GM10248 (cell line): ENCODE data around the gene PRDM16.

Experiments used
- CTCF ChIA-PET: fragments of 300-600 bp; sonication (Branson Sonifier 250); formaldehyde crosslinking; extraction: SDS; loops from one replicate; lab custom pipeline; 2021; ENCODE audit warnings: antibody characterized with exemption; lab: Yijun Ruan, JAX
- POLR2A ChIA-PET: fragments of 350-650 bp; sonication (Branson Sonifier 250); formaldehyde crosslinking; extraction: SDS; loops from one replicate; lab custom pipeline; 2020; ENCODE audit warnings: antibody characterized with exemption; lab: Yijun Ruan, JAX
- DNase-seq: peaks from one replicate; pipeline ENCODE4 v3.0.0; 2012; ENCODE audit errors: extremely low spot score
- TF ChIP-seq, protein P1 (sequence below): IDR thresholded peaks from 2 replicates; pipeline ENCODE4 v1.5.1; 2012; ENCODE audit warnings: mild to moderate bottlenecking, low read depth; ENCODE audit errors: extremely low read depth, missing control alignments, control extremely low read depth

The PRDM16 gene

DNA sequence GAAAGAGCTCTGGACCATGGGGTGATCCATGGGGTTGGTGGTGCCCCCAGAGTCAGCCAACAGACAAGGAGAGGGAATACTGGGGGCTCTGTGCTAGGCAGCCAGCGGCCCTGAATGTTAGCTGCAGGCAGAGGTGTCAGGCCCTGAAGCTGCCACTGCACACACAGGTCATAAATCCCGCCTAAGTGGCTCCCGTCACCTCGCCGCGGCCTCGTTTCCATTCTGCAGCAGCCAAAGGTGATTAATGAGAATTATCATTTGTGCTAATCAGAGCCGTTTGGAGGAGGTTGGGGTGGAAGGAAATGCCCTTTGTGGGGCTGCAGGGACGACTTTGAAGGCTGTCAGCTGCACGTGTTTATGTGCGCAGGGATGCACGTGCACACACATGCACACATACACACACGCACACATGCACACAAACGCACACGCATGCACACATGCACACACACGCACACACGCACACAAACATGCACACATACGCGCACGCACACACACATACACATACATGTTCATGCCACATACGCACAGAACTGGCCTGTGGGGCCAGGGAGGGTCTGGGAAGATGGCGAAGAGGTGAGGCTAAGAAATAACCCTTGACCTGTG, 296.6 kb downstream of the PRDM16 start:
- ChIA-PET POLR2A (no interaction called here), CTCF (no interaction called here)
- no peak for DNase-seq
- TF ChIP-seq, protein P1, sequence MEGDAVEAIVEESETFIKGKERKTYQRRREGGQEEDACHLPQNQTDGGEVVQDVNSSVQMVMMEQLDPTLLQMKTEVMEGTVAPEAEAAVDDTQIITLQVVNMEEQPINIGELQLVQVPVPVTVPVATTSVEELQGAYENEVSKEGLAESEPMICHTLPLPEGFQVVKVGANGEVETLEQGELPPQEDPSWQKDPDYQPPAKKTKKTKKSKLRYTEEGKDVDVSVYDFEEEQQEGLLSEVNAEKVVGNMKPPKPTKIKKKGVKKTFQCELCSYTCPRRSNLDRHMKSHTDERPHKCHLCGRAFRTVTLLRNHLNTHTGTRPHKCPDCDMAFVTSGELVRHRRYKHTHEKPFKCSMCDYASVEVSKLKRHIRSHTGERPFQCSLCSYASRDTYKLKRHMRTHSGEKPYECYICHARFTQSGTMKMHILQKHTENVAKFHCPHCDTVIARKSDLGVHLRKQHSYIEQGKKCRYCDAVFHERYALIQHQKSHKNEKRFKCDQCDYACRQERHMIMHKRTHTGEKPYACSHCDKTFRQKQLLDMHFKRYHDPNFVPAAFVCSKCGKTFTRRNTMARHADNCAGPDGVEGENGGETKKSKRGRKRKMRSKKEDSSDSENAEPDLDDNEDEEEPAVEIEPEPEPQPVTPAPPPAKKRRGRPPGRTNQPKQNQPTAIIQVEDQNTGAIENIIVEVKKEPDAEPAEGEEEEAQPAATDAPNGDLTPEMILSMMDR: no peak

DNA sequence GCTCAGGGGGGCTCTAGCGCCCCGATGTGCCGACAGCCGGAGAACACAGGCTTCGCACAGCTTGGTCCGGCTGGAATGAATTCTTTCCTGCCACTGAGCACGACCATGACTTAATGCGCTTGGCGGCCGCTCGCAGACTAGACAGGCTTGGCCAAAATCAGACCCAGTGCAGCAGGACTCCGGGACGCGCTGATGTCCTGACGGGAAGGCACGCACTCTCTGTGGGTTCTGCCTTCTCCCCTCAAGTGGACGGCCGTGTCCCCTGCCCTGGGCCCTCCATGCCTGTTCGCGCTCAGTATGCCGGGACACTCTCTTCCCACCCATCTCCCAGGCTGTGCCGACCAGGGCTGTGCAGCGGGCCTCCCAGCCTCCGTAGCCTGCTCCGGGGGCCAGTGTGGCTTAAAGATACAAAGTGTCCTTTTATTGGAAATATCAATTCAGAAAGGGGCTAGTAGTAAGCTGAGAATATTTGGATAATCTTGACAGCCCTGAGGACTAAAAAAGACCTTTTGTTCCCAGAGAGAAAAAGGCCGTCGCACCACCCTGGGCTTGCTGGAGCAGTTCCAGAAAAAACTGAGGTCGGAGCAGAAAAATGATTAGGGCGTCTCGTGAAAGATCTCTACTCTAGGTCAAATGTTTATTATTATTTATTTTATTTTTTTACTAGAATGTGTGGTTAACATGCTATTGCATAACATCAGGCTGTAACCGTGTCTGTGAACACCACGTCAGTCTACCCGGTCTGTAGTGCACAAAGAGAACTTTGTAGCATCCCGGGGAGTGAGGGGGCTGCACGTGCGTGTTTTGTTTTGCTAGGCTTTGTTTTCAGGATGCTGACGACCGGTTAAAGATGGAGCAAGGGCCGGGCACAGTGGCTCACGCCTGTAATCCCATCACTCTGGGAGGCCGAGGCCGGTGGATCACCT, 297.4 kb downstream of the PRDM16 start:
- TF ChIP-seq, protein P1: no peak
- ChIA-PET CTCF (no interaction called here), POLR2A (no interaction called here)
- DNase-seq: no peak

DNA sequence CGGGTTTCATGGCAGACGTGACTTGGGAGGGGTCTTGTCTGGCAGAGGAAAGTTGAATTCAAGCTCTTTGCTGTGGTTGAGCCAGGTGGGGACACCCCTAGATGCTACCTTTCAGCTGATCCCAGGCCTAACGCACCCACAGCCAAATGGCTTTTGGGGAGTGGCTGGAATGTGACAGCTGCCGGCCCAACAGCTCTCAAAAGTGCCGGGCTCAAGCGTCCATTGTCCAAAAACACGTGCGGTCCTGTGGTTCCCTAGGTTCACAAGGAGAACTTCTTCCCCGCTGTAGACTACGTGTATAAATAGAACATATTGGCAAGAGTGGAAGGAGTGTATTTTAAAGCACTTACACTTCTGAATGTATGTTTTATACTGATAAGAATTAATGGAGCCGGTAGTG, 298.4 kb downstream of the PRDM16 start:
- TF ChIP-seq, protein P1: no peak
- ChIA-PET CTCF (no interaction called here), POLR2A (no interaction called here)
- DNase-seq: no peak

DNA sequence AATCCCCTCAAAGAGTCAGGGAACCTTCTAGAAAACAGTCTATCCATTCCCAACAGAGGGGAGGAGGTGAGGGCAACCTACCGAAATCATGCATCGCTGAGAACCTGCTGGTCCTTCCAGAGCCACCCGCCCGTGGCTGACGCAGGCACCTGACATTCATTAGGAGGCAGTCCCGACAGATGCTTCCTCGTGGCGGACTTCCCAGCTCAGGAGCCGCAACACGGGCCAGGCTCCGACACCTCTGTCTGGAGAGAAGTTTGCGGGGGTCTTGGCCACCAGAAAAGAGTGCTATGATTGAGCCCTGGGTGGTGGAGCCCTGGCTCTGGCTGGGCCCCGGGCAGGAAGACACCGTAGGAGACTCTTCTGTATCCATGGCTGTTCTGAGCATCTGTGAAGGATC, 299.1 kb downstream of the PRDM16 start:
- POLR2A ChIA-PET: no interaction called here
- CTCF ChIA-PET: no interaction called here
- TF ChIP-seq, protein P1: no peak
- no peak for DNase-seq

DNA sequence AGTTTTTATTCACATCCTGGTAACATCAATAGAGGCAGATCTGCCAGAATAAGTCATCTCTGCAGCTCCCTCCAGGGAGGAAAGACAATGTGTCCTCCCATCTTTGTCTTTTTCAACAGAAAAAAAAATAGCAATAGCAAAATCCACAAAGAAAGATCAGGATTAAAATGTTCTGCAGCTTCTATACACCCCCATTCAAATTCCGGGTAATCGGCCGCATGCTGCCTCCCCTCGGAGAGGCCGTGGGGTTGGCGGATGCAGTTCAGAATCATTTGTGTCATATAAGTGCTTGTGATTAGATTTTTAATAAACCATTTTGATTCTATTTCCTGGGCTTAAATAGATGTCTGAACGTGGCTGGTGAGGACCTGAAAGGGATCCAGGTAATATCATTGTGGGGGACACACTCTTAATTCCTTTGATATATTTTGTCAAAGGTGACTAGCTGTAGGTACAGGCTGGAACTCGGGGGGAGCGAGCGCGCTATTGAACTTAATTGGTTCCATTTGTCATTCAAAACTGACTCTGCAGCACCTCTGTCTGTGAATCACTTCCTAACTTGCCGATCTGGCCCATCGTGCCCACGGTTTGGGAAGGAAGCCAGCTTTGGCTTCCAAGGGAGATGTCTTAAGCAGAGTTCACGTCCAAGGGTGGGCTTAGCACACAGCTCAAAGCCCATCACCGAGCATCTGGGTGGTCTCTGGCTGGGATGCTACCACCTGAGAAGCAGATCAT, 299.9 kb downstream of the PRDM16 start:
- ChIA-PET POLR2A (no interaction called here), CTCF (no interaction called here)
- TF ChIP-seq, protein P1: no peak
- no peak for DNase-seq

DNA sequence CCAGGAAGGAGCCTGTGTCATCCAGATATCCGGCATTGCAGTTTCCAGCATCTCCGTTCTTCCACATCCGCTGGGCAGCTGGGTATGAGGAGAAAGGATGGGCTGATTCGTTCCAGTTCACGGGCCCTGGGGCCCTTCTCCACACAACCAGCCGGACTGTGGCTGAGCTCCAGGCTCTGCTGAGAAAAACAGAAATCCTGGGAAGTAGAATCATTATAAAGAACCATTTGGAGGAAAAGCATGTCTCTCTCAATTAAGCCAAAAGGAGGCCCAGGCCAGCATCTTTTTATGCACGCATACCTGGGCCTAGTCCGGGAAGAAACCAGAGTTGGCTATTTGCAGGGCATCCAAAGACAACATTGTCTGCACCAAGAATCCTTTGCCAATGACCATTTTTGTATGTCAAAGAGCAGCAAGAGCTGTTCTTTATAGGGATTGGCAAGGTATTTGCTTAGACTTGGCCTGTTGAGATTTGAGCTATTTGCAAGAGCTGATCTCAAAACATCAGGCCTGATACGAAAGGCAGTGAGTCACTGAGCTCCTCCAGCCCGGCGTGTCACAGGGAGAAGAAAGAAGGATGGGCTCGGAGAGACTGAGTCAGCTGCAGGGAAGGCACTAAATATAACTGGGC, 300.6 kb downstream of the PRDM16 start:
- TF ChIP-seq, protein P1: no peak
- ChIA-PET CTCF (no interaction called here), POLR2A (no interaction called here)
- no peak for DNase-seq
